NCI-H510A treated with DMSO at 0.1 percent for 48 hours (cell line): ENCODE results near the gene DPP10.

ENCODE experiments used
- DNase-seq: peaks from one replicate; lab custom pipeline; 2025; lab: John Stamatoyannopoulos, UW

DPP10 gene

DNA sequence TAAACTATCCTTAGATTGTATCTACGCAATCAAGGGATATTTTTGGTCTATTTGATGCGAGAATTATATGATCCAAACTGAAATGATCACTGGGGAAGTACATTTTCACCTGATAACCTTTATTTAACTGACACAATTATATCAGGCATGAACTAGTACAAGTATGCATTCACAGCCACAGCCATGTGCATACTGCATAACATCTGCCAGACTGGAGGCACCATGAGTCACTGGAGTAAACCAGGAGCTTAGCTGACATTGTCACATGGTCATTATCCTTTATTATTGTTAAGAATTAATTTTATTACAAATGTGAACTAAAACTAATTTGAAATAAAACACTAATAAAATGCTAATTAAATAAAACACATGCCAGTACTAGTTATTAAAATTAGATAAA, 1127.1 kb downstream of the DPP10 start:
- no peak for DNase-seq

DNA sequence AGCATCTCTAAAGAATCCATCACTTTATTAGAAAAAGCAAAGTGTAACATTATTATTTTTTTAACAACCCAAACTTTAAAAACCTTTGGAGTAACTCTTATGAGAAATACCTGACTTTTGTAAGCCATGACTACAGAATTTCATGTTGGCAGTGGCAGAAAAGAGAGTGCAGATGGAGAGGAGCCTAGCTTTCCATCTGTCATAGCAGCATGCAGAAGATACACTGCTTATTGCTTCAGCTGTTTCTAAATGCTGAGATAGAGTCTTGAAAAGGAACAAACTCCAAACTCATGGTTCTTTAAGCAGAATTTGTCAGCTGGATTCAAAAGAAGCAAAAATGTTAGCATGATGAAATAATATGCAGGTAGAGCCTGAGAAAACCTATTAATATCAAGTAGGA, 1130.3 kb downstream of the DPP10 start:
- no peak for DNase-seq

DNA sequence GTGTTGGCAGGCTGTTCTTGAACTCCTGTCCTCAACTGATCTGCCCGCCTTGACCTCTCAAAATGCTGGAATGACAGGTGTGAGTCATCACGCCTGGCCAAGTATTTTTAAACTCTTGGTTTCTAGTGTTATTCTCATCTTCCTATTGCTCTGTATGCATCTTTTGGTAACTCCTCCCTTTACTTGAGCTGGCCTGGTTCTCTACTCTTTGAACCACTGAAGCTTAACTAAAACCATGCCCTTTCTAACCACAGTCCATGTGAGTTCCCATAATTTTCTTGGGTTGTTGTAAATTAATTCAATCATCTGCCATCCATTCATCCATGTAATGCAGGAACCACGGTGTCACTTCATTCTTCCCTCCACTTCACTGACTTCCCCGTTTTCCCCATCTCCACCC, 1131.3 kb downstream of the DPP10 start:
- DNase-seq, result no peak

DNA sequence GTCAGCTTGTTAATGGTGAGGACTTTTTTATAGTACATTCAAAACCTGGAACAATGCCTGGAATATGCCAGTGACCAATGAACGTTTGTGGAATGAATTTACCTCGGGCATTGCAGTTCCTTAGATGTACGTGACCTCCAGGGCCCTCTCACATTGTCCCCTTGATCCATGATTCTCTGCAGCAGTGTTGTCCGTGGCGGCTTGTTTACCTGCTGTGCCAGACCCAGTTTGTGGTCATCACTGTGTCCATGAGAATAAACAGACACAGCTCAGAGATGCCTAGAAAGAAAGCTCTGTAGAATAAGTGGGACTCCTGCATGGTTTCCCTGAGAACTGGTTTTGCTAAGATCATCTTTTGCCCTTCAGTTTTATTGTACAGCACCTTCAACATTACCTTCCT, 1132.2 kb downstream of the DPP10 start:
- DNase-seq, result no peak

DNA sequence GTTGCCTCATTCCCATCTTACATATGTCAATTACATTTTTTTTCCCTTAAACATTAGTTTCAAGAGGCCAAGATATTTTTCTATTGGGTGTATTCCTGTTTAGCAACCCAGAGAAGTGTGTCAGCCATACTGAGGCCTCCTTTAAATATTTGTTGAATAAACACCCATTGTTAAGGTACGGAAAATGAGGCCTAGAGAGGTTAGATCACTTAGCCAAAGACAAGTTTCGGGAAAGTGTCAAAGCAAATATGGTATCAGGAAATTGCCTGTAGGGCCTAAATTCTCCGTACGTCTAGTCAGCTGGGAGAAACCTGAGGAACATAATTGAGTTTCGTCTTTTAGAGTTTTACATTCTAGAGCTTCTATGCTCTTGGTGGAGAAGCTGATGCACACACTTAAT, 1138.3 kb downstream of the DPP10 start:
- DNase-seq, result no peak

DNA sequence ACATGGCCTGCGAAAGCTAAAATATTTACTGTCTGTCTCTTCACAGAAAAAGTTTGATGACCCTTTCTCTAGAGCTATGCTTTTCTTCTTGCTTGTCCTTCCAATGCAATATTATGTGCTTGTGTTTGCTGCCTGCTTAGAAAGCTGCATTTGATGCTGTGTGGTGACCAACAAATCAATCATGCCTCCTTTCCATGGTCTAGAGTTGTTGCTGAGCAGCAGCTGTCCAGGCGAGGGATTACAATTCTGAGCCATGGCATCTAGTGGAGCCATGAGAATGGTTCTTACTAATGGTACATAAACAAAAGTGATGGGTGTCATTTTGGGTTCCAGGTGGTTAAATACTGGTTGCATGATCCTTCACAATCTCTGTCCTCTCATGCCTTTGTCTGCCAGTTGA, 1142.1 kb downstream of the DPP10 start:
- DNase-seq, result no peak

DNA sequence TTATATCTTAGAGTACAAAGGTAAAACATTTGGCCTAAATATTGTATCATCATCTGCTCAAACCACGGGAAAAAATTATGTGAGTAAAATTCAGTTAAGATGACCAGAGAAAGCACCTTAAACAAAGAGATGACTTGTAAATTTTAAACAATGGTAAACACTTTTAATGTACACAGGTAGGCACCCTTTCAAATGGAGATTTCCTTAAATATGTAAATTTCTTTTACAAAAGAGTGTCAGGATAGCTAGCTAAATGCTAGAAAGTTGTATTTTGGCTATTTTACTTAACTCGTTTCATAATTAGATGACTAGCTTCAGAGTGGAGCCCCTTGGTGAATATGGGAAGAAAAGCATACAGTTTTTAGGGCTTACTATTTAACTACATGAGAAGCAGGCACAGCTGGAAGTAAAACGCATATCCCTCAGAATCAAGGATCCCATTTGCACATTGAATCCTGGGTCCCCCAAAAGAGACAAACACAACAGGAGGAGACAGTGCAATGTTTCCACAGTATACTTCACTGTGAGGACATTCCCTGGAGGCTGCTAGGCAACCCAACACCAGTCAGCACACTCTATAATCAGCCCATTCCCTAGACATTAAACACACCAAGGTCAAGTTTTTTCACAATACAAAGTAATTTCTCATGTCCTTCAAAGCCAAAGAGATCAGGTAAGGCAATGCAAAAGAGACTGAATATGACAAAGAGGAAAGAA, 1154.4 kb downstream of the DPP10 start:
- DNase-seq, result no peak

DNA sequence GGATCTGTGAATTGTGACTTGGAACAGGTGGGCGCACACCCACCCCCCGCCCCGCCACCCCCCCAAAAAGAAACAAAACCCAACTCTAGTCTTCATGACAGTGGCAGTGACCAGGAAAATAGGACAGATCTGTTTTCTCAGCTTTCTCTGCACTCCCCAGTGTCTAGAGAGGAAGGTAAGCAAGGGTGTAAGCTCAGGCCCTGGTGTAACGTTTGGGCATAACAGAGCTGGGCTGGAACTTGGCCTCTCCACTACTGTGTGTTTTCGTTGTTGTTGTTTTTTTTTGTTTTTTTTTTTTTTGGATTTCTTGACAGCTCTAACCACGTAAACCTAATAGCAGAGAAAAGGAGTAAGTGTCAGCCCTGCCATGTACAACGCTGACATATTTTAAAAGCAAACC, 1160.8 kb downstream of the DPP10 start:
- DNase-seq, result no peak

DNA sequence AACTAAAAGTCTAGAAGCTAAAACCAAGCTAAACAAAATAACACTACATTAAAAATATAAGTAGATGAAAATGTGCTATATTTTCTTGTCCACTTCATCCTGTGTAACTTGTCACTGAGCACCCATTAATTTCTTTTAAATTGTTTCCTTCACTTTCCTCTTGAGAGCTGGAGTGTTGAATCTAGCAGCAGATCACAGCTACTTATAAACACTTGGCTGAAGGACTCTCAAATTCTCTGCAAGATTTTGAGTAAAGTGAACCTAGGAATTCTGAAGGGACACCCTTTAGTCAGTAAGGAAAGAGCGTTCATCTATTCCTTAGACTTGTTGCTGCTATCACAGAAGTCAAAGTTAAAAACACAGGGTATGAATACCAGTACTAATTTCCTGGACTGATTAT, 1163.9 kb downstream of the DPP10 start:
- DNase-seq, result no peak

DNA sequence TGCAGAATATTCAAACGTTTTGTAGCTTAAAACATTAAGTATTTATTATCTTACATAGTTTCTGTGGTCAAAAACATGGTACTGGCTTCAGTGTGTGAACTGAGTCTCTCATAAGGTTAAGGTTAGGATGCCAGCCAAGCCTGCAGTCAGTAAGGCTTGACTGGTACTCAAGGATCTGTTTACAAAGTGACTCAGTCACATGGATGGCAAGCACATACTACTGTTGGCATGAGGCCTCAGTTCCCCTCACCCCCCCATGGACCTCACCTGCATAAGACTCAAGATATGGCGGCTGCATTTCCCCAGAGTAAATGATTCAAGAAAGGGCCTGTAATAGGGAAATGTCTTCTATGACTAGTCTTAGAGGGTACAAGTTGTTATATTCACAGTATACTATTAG, 1167.5 kb downstream of the DPP10 start:
- DNase-seq, result peak; percentile 24

DNA sequence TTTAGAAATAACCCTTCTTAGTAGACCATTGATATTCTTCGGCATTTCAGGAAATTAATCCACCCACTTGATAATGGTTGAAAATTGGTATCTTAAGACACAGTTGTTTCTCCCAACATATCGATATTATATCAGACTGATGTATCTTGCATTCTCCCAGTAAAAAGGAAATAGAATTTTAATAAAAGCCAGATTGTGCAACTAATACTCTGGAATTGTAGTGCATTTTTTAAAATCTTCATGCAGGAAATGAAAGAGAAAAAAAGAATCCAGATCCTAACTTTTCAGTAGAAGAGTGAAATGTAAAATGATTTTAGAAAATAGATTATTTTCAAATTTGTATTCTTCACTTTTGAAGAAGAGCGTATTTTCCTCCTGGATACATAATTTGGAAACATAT, 1168.4 kb downstream of the DPP10 start:
- DNase-seq, result no peak

DNA sequence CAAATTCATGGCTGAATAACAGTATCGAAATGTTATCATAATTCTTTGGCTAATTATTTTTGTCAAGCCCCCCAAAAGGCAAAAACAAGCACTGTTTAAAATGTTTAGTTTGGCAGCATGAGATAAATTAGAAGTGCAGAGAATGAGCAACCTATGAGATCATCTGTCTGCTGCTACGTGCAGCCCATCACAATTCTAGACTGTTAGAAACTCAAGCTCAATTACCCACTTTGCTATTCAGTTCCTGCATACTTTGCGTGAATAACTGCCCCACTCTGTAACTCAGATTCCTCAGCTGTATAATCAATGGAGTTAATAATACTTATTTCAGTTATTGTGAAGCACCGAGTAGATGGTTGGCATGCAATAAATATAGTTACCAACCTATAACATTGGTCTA, 1181.9 kb downstream of the DPP10 start:
- no peak for DNase-seq

DNA sequence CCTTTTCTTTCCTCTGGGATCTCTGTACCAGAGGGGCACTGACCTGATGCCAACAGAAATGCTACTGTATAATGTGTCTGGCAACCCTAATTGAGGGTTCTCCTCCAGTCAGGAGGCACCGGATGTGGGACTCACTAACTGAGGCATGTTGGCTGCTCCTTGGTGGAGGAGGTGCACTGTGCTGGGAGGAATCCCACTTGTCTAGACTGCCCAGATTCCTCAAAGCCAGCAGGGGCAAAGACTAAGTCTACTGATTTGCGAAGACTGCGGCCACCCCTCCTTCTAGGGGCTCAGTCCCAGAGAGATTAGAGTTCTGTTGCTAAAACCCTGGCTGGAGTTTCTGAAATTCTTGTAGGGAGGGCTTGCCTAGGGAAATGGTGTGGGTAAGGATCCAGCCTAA, 1192.1 kb downstream of the DPP10 start:
- DNase-seq, result no peak

DNA sequence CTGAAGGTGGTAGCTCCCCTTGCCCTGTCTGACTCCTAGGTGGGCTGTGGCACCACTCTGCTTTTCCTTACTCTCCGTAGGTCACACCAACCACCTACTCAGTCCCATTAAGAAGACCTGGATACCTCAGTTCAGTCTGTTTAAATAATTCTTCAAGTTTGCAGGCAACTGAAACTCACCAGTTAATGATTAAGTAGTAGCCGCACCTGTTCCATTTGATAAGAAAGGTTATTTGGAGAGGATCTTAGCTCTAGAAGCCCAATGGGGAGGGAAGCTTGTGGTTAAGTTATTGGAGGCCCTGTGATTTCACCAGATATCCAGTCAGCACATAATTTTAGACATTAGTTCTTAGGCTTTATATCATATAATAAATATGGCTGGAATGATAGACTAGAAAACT, 1193.0 kb downstream of the DPP10 start:
- DNase-seq, result no peak

DNA sequence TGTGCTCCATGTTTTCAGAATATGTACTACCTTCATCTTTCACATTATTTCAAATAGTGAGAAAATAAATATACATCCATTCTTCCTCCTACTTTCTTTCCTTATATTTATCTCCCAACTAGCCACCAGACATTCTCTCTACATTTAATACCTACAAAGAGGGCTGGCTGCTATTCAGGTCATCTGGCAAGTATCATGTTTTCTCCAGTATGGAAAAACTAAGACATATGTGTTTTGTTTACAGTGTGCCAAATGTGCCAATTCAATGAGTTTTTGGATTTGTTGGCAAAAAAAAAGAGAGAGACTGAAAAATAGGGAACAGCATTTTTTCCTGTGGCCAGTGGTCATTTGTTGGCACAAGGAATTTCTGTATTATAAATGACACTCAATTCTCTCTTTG, 1207.3 kb downstream of the DPP10 start:
- no peak for DNase-seq

DNA sequence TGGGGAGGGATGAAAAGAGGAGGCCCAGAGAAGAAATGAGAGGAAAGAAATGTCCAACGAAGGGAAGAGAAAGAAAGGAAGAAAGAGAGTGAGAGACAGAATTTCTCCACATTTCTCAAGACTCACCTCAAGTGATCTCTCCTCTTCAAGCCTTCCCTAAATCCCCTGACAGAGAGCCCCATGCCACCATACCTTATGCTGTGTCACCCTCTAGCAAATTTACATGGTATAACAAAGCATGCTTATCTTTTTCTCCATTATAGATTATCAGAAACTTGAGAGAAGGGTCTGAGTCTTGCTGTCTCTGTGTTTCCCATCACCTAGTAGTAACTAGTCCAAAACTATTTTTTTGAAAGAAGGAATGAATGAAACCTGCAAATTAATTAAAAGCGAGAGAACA, 1208.4 kb downstream of the DPP10 start:
- no peak for DNase-seq

DNA sequence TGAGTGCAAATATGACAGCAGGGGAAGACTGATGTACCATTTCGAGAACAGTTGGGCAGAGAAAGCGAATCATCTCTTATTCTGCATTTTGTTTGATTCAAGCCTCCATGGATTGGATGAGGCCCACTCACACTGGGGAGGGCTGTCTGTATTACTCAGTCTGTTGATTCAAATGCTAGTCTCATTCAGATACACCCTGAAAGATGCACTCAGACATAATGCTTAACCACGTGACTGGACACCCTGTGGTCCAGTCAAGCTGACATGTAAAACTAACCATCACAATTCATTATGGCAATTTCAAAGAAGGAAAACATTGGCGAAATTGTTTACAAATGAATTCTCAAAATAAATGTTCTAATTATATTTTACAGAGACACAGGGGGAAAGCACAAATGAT, 1210.2 kb downstream of the DPP10 start:
- DNase-seq, result no peak

DNA sequence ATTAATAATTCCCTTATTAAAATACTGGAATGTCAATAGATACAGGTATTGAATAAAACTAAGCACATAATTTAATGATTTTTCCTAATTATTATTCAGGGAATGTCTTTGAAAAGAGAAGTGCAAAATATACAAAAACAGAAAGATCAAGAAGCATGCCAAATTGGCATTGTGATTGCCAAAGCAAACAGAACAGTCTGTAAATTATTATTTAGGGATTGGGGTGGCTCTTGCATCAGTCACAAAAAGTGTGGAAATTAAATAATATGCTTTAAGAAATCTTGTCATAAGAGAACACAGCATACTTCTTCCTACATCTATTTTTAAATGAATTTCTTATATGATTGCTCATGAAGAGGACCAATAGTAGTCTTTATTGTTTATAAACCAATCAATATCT, 1211.9 kb downstream of the DPP10 start:
- DNase-seq, result no peak

DNA sequence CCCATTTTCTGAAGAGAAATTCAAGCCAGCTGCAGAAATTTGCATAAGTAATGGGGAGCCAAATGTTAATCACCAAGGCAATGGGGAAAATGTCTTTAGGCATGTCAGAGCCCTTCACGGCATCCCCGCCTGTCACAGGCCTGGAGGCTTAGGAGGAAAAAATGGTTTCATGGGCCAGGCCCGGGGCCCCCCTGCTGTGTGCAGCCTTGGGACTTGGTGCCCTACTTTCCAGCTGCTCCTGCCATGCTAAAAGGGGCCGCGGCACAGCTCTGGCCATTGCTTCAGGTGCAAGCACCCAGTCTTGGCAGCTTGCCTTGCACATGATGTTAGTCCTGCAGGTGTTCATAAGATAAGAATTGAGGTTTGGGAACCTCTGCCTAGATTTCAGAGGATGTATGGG, 1235.7 kb downstream of the DPP10 start:
- DNase-seq, result no peak

DNA sequence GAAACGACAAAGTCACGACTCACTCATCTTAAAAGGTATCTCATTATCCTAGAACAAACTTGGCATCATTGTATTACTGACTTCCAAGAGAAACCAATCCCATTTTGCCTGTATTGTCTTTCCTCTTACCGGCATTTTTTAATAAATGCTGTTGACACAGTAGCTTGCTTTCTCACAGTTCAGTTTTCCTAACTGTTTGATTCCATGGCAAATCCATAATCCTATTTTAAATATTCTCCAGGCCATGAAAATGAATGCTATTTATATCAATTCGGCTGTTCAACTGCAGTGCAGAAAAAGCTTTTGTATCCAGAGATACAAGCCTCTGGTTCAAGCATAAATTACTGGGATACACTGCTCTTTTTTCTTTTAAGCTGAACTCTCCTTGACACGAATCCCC, 1241.9 kb downstream of the DPP10 start:
- DNase-seq, result no peak

DNA sequence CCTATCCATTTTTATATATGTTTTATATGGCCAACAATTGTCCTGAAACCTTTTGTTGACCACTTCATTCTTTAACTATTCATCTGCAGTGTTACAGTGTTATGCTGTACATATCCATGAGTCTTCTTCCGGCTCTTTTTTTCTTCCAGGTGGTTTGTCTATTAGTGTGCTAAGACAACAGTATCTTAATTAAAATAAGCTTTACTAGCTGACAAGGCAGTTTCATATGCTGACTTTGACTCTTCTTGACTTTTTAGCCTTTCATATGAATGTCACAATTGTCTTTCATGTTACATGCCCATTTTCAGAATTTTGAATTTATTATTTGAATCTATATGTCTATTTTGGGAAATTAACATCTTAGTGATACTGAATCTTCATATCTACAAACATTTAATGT, 1249.0 kb downstream of the DPP10 start:
- DNase-seq, result no peak

DNA sequence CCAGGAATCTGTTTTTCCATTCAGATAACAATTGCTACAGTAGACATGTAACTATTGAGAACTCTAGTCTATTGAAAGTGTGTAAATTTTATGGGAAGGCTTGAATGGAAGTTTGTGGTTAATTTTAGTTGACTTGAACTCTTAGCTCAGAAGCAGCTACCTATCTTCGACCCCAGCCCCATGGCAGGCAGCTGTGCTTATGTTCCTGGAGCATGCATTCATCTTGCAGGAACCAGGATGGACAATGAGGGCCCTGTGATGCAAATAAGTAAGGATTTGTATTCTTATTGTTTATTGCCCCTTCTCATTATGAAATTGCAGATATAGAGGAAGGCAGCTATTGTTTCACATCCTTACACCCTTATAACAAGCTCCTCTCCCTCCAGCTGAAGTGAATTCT, 1252.2 kb downstream of the DPP10 start:
- no peak for DNase-seq

DNA sequence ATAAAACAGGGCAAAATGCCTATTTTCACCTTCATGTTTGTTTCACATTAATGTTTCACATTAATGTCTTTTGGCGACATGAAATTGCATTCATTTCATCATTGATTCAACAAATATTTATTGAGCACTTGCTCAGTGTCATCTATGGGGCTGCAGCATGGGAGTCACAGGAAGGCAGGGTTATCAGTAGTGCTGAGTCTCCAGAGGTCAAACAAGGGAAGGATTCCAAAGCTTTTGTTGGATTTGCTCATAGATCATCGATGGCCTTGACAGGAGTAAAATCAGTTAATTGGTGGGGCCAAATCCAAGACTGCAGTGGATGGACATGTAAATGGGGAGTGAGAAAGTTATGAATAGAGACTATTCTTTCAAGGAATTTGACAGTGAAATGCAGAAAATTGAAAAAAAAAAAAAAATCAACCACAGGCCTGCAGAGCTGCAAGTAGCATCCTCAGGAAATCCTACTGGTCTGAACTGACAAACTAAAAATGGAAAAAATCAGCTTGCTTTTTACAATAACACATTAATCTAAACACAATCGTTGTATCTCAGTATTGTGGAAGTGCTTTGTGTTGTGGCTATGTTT, 1290.8 kb downstream of the DPP10 start:
- no peak for DNase-seq

DNA sequence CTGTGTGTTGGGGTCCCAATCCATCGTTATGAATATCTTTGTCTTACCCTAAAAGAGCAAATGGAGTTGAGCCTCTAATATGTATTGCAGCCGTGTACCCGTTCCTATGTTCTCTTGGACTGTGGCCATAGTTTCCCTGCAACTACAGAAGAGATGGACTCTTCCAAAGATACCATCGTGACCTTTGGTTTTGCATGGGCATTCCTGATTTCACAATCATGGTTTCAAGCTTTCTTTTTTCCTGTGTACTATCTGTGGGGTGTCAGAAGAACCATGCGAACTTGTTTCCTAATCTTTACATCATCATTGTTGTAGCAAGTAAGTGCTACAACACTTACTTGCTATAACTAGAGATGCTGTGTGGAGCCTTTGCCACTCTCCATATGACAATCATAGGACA, 1295.7 kb downstream of the DPP10 start:
- DNase-seq, result no peak
